GM12891 (cell line): Measurements from ENCODE around the gene SLAMF6.

Experiments used
- PAX5 ChIP-seq: IDR thresholded peaks from 2 replicates; pipeline ENCODE4 v1.6.1; 2011; ENCODE audit warnings: low read length, moderate library complexity, mild to moderate bottlenecking; ENCODE audit not compliant: insufficient read depth, severe bottlenecking
- POLR2A ChIP-seq: IDR thresholded peaks from 2 replicates; pipeline ENCODE4 v1.6.1; 2011; ENCODE audit warnings: low read depth, low read length, control low read depth
- TAF1 ChIP-seq: IDR thresholded peaks from 2 replicates; pipeline ENCODE4 v1.6.1; 2011; ENCODE audit warnings: low read depth, low read length, control low read depth

GRCh38 chr1:160522136-160522535 is 919 bp downstream of the SLAMF6 start:
- TF ChIP-seq POLR2A (no peak), TAF1 (no peak), PAX5 (no peak)
